Hematopoietic multipotent progenitor cell treated with erythropoietin and hydrocortisone succinate and interleukin-3 and kit ligand, for 17 days (in vitro differentiated cells): ENCODE data around the gene ASB13.
"Not testable (repeated sequence)": the region's sequence is repeated elsewhere in the genome, so short reads cannot be mapped to it uniquely, and the experiment has no call there.

ENCODE experiments used
- DNase-seq: peaks from one replicate; pipeline ENCODE4 v3.0.0-alpha.2; 2015; ENCODE audit warnings: low spot score

Gene ASB13

GRCh38 chr10:5623081-5623748, 43.2 kb downstream of the ASB13 start:
- peak; percentile 87 for DNase-seq

DNA sequence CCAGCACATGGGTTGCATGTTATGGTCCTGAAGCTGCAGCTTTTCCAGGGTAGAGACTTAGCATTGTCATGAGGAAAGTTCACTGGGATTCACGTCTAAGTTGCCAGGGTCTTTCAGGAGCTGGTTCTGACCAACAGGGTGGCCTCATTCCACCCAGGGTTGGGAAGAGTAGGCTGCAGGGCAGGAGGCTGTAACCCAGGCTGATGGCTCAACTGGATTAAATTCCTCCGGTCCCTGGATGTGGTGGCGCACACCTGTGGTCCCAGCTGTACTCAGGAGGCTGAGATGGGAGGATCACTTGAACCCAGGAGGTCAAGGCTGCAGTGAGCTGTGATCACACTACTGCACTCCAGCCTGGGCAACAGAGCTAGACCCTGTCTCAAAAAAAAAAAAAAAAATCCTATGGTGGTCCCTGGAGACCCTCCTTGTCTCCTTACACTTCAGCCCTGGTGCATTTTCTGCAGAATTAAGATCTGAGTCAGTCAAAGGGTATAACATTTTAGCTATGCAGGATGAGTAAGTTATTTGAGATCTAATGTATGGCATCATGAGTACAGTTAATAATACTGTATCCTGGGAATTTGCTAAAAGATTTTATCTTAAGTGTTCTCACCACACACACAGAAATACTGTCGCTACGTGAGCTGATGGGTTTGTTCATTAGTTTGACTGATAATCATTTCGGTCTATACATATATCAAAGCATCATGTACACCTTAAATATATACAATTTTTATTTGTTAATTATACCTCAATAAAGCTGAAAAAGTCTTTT, 44.0 kb downstream of the ASB13 start:
- no peak for DNase-seq

DNA sequence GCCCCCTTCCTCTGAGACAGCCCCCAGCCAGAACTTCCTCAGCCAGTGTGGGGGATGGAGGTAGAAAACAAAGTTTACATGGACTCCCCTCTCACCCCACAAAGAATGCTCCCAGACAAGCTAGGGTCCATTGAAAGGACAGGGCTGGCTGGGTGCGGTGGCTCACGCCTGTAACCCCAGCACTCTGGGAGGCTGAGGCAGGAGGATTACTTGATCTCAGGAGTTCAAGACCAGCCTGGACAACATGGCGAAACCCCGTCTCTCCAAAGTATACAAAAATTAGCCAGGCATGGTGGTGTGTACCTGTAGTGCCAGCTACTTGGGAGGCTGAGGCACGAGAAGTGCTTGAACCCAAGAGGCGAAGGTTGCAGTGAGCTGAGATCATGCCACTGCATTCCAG, 45.0 kb downstream of the ASB13 start:
- DNase-seq, result not testable (repeated sequence)

- DNase-seq, result no peak
Observed at GRCh38 chr10:5620966-5621365, 45.4 kb downstream of the ASB13 start.

- no peak for DNase-seq
Observed at GRCh38 chr10:5620223-5620721, 46.1 kb downstream of the ASB13 start.

DNA sequence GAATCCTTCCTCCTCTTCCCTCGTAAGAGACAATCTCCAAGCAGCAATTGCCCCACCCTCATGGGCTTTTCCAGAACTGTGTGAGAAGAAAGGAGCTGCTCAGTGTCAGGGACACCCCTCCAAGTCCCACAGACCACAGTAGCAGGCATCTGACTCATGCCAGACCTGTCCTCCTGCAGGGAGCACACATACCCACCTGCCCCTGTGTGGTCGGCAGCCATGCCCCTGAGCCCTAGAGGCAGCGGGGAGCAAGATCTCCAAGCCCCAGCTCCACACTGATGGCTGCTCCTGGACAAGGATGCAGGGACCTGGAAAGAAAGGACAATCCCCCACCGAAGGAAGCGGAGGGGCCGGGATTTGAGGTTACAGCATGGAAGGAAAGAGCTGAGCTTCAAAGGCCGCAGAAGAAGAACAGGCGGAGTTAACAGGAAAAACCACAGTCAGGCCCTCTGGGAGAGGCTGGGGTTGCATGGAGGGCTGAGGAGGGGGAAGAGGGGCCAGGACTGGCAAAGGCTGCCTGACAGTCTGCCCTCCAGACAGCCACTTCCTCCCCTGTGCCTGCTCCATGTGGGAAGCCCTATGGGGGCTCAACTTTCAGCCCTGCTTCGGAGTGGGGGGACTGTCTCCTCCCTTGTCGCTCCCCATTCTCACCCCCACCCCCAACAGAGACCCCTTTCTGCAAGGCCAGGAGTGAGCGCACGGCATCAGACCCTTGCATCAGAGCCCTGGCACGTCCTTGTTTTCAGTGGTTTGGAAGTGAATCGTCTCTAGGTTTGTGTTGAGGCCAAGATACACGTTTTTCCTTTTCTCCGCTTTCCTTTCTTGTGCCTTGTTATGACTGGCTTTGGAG, 46.8 kb downstream of the ASB13 start:
- no peak for DNase-seq

DNA sequence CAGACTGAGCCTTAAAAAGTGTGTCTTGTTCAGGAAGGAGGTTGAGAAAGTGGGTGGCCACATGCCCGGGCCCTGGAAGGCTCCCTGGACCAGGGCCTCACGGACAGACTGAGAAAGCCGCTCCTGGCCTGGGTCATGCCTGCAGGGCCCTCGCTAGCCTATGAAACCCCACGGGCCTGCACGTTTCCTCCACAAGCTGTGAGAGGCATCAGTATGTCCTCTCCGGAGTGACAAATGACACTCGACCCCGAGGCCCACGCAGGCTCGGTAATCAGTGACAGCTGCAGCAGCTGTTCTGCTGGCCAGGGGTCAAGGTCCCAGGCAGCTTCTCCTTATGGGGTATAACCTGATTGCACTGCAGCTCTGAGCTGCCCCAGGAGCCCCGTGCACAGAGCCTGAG, 47.6 kb downstream of the ASB13 start:
- DNase-seq, result no peak

- no peak for DNase-seq
Observed at GRCh38 chr10:5618042-5618441, 48.4 kb downstream of the ASB13 start.

DNA sequence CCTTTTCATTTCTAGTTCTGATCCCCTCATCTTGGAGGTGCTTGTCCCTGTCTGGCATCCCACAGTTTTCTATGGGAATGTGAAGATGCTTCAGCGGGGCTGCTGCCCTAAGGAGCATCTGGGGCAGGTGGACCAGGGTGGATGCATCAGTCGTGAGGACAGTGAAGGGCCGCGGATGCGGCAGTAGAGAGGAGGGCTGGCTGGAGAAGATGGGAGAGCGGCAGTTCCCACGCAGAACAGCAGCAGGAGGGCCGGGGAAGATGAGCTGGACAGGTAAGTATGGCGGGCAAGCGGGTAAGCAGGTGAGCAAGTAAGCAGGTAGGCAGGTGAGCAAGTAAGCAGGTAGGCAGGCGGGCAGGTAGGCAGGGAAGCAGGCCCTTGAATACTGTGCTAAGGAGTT, 48.9 kb downstream of the ASB13 start:
- DNase-seq, result no peak

DNA sequence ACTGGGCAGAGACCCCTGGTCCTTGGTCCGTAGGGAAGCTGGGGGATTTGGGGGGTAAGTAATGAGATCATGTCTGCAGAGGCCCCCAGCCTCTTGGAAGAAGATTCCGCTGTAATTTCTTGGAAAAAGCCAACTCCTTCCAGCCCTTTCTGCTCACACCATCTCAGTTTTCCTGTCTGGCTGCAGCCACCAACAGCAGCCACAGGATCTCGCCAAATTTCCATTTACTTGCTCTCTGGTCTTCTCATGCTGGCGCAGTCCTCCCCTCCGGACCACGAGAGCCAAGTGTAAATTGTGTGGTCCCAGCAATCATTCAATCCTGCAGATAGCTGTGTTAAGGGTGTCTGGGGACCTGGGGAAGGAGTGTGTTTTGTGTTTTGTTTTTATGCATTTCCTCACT, 49.6 kb downstream of the ASB13 start:
- no peak for DNase-seq

DNA sequence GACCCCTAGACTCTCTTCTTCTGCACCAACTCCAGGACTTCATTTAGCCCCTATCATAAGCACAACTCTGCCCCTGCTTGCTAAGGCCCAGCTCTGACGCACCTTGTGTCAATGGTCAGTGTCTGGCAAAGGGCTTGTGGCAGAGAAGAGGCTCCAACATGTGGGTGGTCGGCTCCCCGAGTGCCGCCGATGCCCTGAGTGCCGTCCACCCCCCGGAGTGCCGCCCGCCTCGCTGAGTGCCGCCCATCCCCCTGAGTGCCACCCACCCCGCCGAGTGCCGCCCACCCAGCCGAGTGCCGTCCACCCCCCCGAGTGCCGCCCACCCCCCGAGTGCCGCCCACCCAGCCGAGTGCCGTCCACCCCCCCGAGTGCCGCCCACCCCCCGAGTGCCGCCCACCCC, 50.3 kb downstream of the ASB13 start:
- DNase-seq, result no peak

DNA sequence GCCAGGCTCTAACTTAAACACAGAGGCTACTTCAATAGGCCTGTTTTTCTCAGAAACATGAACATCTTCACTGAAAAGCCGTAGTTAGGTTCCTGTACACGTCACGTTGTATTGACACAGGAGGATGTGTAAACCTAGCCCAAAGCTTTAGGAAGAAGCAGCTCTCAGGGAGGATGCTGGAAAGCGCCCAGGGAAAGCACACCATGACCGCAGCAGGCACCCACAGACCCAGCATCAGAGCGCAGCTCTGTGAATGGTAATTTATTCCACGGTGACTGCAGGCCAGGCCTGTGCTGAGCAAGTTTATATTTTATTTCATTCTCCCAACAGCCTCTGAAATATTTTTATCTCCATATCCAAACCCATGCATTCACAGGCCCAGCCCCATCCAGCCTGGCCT, 51.1 kb downstream of the ASB13 start:
- DNase-seq, result no peak

DNA sequence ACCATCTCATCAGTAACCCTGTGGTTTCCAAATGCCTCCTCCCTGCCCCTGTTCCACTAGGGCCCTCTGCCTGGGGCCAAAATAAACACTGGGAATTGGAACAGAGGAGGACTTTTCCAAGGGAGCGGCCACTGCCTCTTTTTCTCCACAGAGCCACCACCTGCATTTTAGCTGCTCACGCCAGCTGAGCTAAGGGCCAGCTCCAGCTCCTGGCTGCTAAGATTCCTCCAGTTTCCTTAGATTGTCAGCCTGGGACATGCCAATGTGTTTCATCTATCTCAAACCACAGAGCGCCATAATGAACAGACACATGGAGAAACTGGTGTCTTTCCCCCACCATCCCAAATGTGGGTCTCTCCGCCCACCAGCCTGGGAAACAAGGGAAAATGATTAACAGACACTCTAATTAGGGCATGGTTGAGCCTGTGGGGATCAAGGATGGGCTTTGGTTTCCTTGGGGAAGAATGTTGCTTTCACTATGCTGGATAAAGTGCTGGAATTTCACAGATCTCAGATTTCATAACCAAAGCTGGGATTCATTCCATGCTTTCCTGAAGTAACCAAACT, 52.2 kb downstream of the ASB13 start:
- no peak for DNase-seq

DNA sequence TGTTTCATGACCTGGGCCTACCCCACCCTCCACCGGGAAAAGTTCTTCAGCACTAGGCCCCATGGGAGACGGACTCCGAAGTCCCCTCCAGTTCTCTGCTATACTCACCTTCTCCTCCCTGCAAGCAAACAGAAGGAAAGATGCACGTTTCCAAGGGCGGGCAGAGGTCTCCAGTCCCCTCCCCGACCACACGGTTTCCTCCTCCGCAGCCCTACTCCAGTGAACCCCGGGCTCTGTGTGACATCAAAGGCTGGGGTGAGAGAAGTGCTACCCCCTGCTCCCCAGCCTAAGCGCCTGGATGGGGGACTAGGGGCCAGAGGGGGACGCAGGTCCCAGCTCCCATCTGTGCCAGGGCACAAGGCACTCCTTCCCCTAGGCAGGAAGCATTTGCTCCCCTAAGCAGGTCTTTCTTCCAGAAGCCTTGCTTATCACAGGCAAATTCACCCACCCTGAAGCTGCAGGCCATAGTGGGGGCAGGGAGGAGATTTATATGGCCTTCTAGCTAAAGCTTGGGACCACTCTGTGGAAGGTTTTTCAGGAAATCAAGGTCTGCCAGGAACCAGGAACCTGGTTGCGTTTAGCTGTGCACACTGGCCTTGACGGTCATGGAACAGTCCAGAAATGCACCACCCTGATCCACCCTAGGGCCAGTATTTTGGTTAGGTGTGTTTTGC, 52.8 kb downstream of the ASB13 start:
- no peak for DNase-seq

GRCh38 chr10:5611899-5612680, 54.3 kb downstream of the ASB13 start:
- no peak for DNase-seq

DNA sequence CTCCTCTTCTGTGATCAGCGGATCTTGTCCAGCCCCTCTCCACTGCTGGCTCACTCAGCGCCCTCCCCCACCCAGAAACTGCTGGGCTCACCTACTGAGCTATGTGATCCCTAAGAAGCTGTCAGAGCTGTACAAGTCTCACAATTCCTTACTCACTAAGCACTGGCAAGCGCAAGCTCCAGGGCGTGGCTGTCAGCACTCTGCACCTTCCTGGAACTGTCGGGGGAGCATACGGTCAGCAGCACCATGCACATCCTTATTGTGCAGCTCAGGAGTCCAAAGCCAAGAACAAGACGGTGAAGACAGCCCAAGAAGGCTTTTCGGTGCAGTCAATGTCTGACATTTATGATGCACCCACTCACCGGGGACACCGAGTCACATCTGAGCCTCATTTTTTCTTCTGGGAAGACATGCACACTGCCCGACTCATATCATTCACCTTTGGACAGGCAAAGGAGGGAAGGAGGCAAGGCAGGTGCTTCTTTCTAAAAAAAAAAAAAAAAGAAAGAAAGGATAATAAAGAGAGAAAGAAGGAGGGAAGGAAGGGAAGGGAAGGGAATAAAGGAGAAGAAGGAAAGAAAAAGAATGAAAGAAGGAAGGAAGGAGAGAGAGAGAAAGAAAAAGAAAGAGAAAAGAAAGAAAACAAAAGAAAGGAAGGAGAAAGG, 56.3 kb downstream of the ASB13 start:
- DNase-seq, result no peak

- no peak for DNase-seq
Observed at GRCh38 chr10:5608608-5609220, 57.7 kb downstream of the ASB13 start.

GRCh38 chr10:5607594-5607993, 58.8 kb downstream of the ASB13 start:
- DNase-seq, result no peak

DNA sequence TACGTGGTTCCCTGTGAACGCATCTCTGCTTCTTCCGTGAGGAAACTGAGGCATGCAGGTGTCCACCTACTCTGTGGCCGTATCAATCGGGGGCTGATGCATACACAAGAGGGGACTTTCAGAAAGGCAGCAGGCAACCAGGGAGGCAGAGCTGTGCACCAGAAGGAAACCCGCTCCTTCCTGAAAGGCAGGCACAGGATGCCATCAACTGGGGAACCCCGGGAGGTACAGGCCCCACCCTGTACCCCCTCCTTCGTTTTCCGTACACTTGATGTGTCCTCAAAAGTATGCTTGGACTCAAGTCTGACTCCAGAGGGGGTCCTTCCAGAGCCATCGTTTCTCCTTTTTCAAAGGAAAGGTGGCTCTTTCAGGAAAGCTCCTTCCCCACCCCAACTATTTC, 59.5 kb downstream of the ASB13 start:
- no peak for DNase-seq

DNA sequence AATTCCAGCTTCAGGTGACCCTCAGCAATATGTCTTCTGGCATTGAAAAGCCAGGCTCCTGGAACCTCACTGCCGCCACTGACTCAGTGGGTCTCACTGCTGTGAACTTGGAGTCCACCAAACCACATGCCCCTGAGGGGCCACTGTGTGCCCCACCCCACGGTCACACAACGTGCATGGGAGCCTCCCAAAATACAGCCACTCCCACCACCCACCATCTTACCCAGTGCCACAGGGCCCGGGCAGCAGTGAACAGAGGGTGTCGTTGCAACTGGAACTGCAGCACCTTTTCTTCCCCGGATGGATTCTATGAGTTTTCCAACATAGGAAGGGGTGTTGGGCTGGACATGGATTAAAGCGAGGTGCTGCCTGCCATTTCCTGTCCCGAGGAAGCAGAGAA, 60.1 kb downstream of the ASB13 start:
- no peak for DNase-seq
